ENCODE data around the gene ZNF521.

The ZNF521 gene

GRCh38 chr18:25345081-25345866 is 6.7 kb downstream of the ZNF521 start:
- H3K4me3 Mint-ChIP-seq, result peak overlapping the region; percentile 32 to 72 (median 56)
- no peaks in the 10 kb centered on the region for H3K9me3 Mint-ChIP-seq
- peak overlapping the region; percentile 59 to 74 (median 69) for H3K27ac Mint-ChIP-seq
- TF ChIP-seq, protein P1, sequence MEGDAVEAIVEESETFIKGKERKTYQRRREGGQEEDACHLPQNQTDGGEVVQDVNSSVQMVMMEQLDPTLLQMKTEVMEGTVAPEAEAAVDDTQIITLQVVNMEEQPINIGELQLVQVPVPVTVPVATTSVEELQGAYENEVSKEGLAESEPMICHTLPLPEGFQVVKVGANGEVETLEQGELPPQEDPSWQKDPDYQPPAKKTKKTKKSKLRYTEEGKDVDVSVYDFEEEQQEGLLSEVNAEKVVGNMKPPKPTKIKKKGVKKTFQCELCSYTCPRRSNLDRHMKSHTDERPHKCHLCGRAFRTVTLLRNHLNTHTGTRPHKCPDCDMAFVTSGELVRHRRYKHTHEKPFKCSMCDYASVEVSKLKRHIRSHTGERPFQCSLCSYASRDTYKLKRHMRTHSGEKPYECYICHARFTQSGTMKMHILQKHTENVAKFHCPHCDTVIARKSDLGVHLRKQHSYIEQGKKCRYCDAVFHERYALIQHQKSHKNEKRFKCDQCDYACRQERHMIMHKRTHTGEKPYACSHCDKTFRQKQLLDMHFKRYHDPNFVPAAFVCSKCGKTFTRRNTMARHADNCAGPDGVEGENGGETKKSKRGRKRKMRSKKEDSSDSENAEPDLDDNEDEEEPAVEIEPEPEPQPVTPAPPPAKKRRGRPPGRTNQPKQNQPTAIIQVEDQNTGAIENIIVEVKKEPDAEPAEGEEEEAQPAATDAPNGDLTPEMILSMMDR (IDR thresholded peaks at IDR 0.05; ENCODE audit: unreplicated experiment in 3 of 3), result no peak
- H3K27me3 Mint-ChIP-seq (ENCODE audit: low read depth), result no peaks in the 10 kb centered on the region
- peaks cover 59% of the 10 kb centered on the region for H3K4me1 Mint-ChIP-seq
- peaks cover 18% of the 10 kb centered on the region for H3K36me3 Mint-ChIP-seq (ENCODE audit: low read depth)

DNA sequence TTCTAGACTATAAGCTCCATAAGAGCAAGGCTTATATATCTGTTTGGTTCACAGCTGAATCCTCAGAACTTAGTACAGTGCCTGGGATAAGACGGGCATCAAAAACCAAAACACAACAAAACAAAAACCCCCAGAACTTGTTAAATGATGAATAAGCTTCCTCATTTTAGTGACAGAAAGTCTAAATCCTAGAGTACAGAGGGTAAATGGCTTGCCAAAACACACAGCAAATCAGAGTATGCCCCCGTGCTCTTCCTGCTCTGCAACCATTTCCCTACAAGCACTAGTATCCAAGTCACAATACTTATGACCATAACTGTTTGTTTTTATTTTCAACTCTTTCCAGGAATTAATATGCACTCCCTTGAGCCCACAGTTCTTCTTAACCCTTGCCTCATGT is 10.1 kb downstream of the ZNF521 start:
- Mint-ChIP-seq H3K4me3 (no peak overlapping the region), H3K9me3 (no peaks in the 10 kb centered on the region), H3K27me3 (ENCODE audit: low read depth) (no peaks in the 10 kb centered on the region), H3K36me3 (ENCODE audit: low read depth) (peaks cover 22% of the 10 kb centered on the region), H3K27ac (peak overlapping the region in 2 of 3 experiments; percentile 22 to 30), H3K4me1 (peaks cover 35% of the 10 kb centered on the region)
- TF ChIP-seq, protein P1 (IDR thresholded peaks at IDR 0.05; ENCODE audit: unreplicated experiment in 3 of 3), result no peak

- Mint-ChIP-seq H3K27ac (no peak overlapping the region), H3K4me3 (no peak overlapping the region), H3K4me1 (peaks cover 26% of the 10 kb centered on the region), H3K27me3 (ENCODE audit: low read depth) (no peaks in the 10 kb centered on the region), H3K9me3 (no peaks in the 10 kb centered on the region), H3K36me3 (ENCODE audit: low read depth) (peaks cover 22% of the 10 kb centered on the region)
- TF ChIP-seq, protein P1 (IDR thresholded peaks at IDR 0.05; ENCODE audit: unreplicated experiment in 3 of 3), result no peak
Observed at GRCh38 chr18:25340762-25341161, 11.2 kb downstream of the ZNF521 start.

DNA sequence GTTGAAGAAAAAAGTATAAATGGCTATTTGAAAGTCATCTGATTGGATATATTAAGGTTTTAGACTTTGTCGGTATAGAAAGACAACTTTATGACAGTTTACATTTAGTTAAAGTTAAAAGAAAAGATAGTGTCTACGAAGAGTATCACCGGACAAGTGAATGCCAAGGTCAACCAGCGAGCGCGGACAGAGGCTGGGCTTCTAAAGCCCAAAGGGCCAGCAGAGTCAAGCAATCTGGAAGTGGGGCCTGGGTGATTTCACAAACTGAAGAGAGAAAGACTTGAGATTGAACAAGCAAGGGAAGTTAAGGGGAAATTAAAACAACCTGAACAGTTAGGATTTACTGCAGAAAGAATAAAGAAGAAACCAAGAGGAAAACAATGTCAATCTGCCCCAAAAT is 16.3 kb downstream of the ZNF521 start:
- Mint-ChIP-seq H3K27ac (no peak overlapping the region), H3K4me3 (no peak overlapping the region), H3K27me3 (ENCODE audit: low read depth) (no peaks in the 10 kb centered on the region), H3K4me1 (peaks cover 13% of the 10 kb centered on the region), H3K36me3 (ENCODE audit: low read depth) (peaks cover 15% of the 10 kb centered on the region), H3K9me3 (no peaks in the 10 kb centered on the region)
- TF ChIP-seq, protein P1 (IDR thresholded peaks at IDR 0.05; ENCODE audit: unreplicated experiment in 3 of 3), result no peak

- Mint-ChIP-seq H3K36me3 (ENCODE audit: low read depth) (peaks cover 12% of the 10 kb centered on the region), H3K4me1 (peaks cover 13% of the 10 kb centered on the region), H3K4me3 (no peak overlapping the region), H3K27me3 (ENCODE audit: low read depth) (no peaks in the 10 kb centered on the region), H3K9me3 (no peaks in the 10 kb centered on the region), H3K27ac (no peak overlapping the region)
- TF ChIP-seq, protein P1 (IDR thresholded peaks at IDR 0.05; ENCODE audit: unreplicated experiment in 3 of 3), result no peak
Observed at GRCh38 chr18:25335062-25335461, 16.9 kb downstream of the ZNF521 start.

- no peaks in the 10 kb centered on the region for H3K27me3 Mint-ChIP-seq (ENCODE audit: low read depth)
- TF ChIP-seq, protein P1 (IDR thresholded peaks at IDR 0.05; ENCODE audit: unreplicated experiment in 3 of 3), result peak in 2 of 3 experiments; percentile 15
- no peak overlapping the region for H3K4me3 Mint-ChIP-seq
- H3K36me3 Mint-ChIP-seq (ENCODE audit: low read depth), result peaks cover 14% of the 10 kb centered on the region
- peaks cover 17% of the 10 kb centered on the region for H3K4me1 Mint-ChIP-seq
- no peaks in the 10 kb centered on the region for H3K9me3 Mint-ChIP-seq
- no peak overlapping the region for H3K27ac Mint-ChIP-seq
Observed at GRCh38 chr18:25334588-25334987, 17.4 kb downstream of the ZNF521 start.

Data from nephron (organoid).